DOHH2 (cell line): Measurements from ENCODE around the gene LYPD6B.
"Not testable (repeated sequence)": the region's sequence is repeated elsewhere in the genome, so short reads cannot be mapped to it uniquely, and the experiment has no call there.

Experiments
- H3F3A ChIP-seq: fragments of 200-600 bp; sonication (generic), shearing (Covaris generic); 2 replicates; pipeline ENCODE4 v1.6.0; 2016; ENCODE audit warnings: antibody characterized with exemption, mild to moderate bottlenecking; ENCODE audit not compliant: control insufficient read depth, insufficient read depth
- H3K27ac ChIP-seq: fragments of 200-600 bp; sonication (generic); 2 replicates; pipeline ENCODE4 v1.5.1; 2014; ENCODE audit warnings: low read depth, mild to moderate bottlenecking, low read length, moderate library complexity
- H3K27me3 ChIP-seq: fragments of 200-600 bp; sonication (generic); 2 replicates; pipeline ENCODE4 v1.6.1; 2014; ENCODE audit warnings: mild to moderate bottlenecking, low read length, mixed read lengths; ENCODE audit not compliant: control insufficient read depth
- H3K36me3 ChIP-seq: fragments of 200-600 bp; sonication (generic); 2 replicates; pipeline ENCODE4 v1.6.1; 2014; ENCODE audit warnings: mild to moderate bottlenecking, low read length, moderate library complexity, mixed read lengths; ENCODE audit not compliant: control insufficient read depth
- H3K4me1 ChIP-seq: fragments of 200-600 bp; sonication (generic); 2 replicates; pipeline ENCODE4 v1.6.1; 2014; ENCODE audit warnings: mild to moderate bottlenecking, low read length, mixed read lengths; ENCODE audit not compliant: control insufficient read depth
- H3K4me2 ChIP-seq: fragments of 200-600 bp; sonication (generic); 2 replicates; pipeline ENCODE4 v1.6.0; 2014; ENCODE audit warnings: mild to moderate bottlenecking, low read length, moderate library complexity
- H3K4me3 ChIP-seq: fragments of 200-600 bp; sonication (generic); 2 replicates; pipeline ENCODE4 v1.5.1; 2014; ENCODE audit warnings: mild to moderate bottlenecking, low read length, mixed read lengths
- H3K79me2 ChIP-seq: fragments of 200-600 bp; sonication (generic); 2 replicates; pipeline ENCODE4 v1.6.1; 2014; ENCODE audit warnings: mild to moderate bottlenecking, low read length, mixed read lengths; ENCODE audit not compliant: control insufficient read depth
- H3K9me2 ChIP-seq: fragments of 200-600 bp; sonication (generic); replicated peaks from 2 replicates; pipeline ENCODE4 v1.6.1; 2014; ENCODE audit warnings: mild to moderate bottlenecking, low read length, mixed read lengths; ENCODE audit not compliant: control insufficient read depth
- H3K9me3 ChIP-seq: fragments of 200-600 bp; sonication (generic); 2 replicates; pipeline ENCODE4 v1.6.1; 2014; ENCODE audit warnings: antibody characterized with exemption, low read length, mixed read lengths; ENCODE audit not compliant: control insufficient read depth, insufficient read depth
- H4K20me1 ChIP-seq: fragments of 200-600 bp; sonication (generic); 2 replicates; pipeline ENCODE4 v1.6.0; 2014; ENCODE audit warnings: low read depth, mild to moderate bottlenecking, antibody characterized with exemption, low read length, moderate library complexity; ENCODE audit not compliant: control insufficient read depth, insufficient read depth
- CTCF ChIP-seq: fragments of 200-600 bp; sonication (generic); IDR thresholded peaks from one replicate; pipeline ENCODE4 v1.5.1; 2014; ENCODE audit warnings: antibody characterized with exemption, mild to moderate bottlenecking, low read depth, low read length; ENCODE audit not compliant: poor library complexity, severe bottlenecking
- EZH2phosphoT487 ChIP-seq: fragments of 200-600 bp; sonication (generic); IDR thresholded peaks from 2 replicates; pipeline ENCODE4 v1.6.1; 2017; ENCODE audit warnings: borderline replicate concordance, mild to moderate bottlenecking, antibody characterized with exemption, low read length, moderate library complexity, mixed read lengths

Gene LYPD6B

GRCh38 chr2:149235816-149236375 lies 197.4 kb downstream of the LYPD6B start:
- H3K79me2 ChIP-seq = no peaks in the 10 kb centered on the region
- H3F3A ChIP-seq = no peaks in the 10 kb centered on the region
- no peak overlapping the region for H3K27ac ChIP-seq
- H3K9me3 ChIP-seq = no peaks in the 10 kb centered on the region
- no peaks in the 10 kb centered on the region for H3K9me2 ChIP-seq
- TF ChIP-seq EZH2phosphoT487 = no peak
- no peak for TF ChIP-seq CTCF
- H3K4me3 ChIP-seq = no peak overlapping the region
- peaks cover 5% of the 10 kb centered on the region; the same call in 1 of the 2 replicates for H3K4me1 ChIP-seq
- H3K36me3 ChIP-seq = no peaks in the 10 kb centered on the region
- H3K4me2 ChIP-seq = no peak overlapping the region
- H4K20me1 ChIP-seq = no peaks in the 10 kb centered on the region
- H3K27me3 ChIP-seq = no peaks in the 10 kb centered on the region

GRCh38 chr2:149236410-149236809 lies 197.9 kb downstream of the LYPD6B start:
- no peaks in the 10 kb centered on the region for H3K9me3 ChIP-seq
- TF ChIP-seq CTCF (no peak), EZH2phosphoT487 (no peak)
- no peaks in the 10 kb centered on the region for H3K79me2 ChIP-seq
- peaks cover 5% of the 10 kb centered on the region; the same call in 1 of the 2 replicates for H3K4me1 ChIP-seq
- H3K9me2 ChIP-seq = no peaks in the 10 kb centered on the region
- no peak overlapping the region for H3K4me2 ChIP-seq
- H3K36me3 ChIP-seq = no peaks in the 10 kb centered on the region
- no peaks in the 10 kb centered on the region for H4K20me1 ChIP-seq
- no peaks in the 10 kb centered on the region for H3F3A ChIP-seq
- no peak overlapping the region for H3K27ac ChIP-seq
- H3K27me3 ChIP-seq = no peaks in the 10 kb centered on the region
- H3K4me3 ChIP-seq = no peak overlapping the region

GRCh38 chr2:149246186-149246585 lies 207.7 kb downstream of the LYPD6B start:
- H3K4me1 ChIP-seq = no peaks in the 10 kb centered on the region

GRCh38 chr2:149251436-149251835 lies 212.9 kb downstream of the LYPD6B start:
- not testable (repeated sequence) for H3K36me3 ChIP-seq, H3K4me1 ChIP-seq, H3K27ac ChIP-seq, H3K4me2 ChIP-seq, H3K4me3 ChIP-seq, H4K20me1 ChIP-seq, H3K27me3 ChIP-seq, H3F3A ChIP-seq, H3K9me3 ChIP-seq, H3K9me2 ChIP-seq, H3K79me2 ChIP-seq

More at GRCh38 chr2:149246186-149246585, 207.7 kb downstream of the LYPD6B start:
- TF ChIP-seq CTCF (no peak), EZH2phosphoT487 (no peak)
- Histone ChIP-seq H3F3A (no peaks in the 10 kb centered on the region), H3K4me2 (no peak overlapping the region), H3K9me2 (no peaks in the 10 kb centered on the region), H3K9me3 (no peaks in the 10 kb centered on the region), H4K20me1 (no peaks in the 10 kb centered on the region), H3K27me3 (no peaks in the 10 kb centered on the region), H3K4me3 (no peak overlapping the region), H3K27ac (no peak overlapping the region), H3K36me3 (no peaks in the 10 kb centered on the region), H3K79me2 (no peaks in the 10 kb centered on the region)

- H3K27ac ChIP-seq, H3K36me3 ChIP-seq, H3K4me3 ChIP-seq, H3K4me2 ChIP-seq, H3K4me1 ChIP-seq, H3K9me2 ChIP-seq, H3K27me3 ChIP-seq, H3K79me2 ChIP-seq, H3F3A ChIP-seq, H4K20me1 ChIP-seq, H3K9me3 ChIP-seq: not testable (repeated sequence)
These were observed 218.4 kb downstream of the LYPD6B start for GRCh38 chr2:149256877-149257276.
